ENCODE results near the gene EVI5L. TPM values are rescaled to one million over a fixed set of nuclear protein-coding genes. Genes with fewer than 3 reads are reported as not detected.
"Not testable (repeated sequence)": the region's sequence is repeated elsewhere in the genome, so short reads cannot be mapped to it uniquely, and the experiment has no call there.

EVI5L gene
- total RNA-seq, 3 donors from 2014 or later: 6.6 to 7.5 (median 7.1) TPM

DNA sequence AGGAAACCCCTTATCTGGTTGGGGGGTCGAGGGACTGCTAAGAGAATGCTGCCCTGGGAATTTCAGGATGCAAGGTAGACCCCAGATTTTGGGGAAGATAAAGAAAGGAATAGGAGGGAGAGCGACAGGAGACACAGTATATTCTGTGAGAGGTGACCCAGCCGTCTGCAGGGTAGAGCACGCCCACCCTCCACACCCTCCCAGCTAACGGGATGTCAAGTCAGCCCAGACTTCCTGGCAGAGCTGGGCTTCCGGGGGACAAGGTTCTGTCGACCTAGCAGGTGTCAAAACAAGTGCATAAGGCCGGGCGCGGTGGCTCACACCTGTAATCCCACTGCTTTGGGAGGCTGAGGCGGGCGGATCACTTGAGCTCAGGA, 44.9 kb downstream of the EVI5L start:
- Mint-ChIP-seq H3K9me3 (no peaks in the 10 kb centered on the region), H3K4me3 (no peak overlapping the region), H3K4me1 (ENCODE audit: low read depth) (peaks cover 18% of the 10 kb centered on the region), H3K36me3 (ENCODE audit: insufficient read depth) (no peaks in the 10 kb centered on the region), H3K27me3 (ENCODE audit: low read depth) (peaks cover 26% of the 10 kb centered on the region)
- ATAC-seq (no peak), DNase-seq (no peak)

- no peaks in the 10 kb centered on the region for H3K36me3 Mint-ChIP-seq (ENCODE audit: insufficient read depth)
Measured at GRCh38 chr19:7877249-7877836, 47.3 kb downstream of the EVI5L start.

DNA sequence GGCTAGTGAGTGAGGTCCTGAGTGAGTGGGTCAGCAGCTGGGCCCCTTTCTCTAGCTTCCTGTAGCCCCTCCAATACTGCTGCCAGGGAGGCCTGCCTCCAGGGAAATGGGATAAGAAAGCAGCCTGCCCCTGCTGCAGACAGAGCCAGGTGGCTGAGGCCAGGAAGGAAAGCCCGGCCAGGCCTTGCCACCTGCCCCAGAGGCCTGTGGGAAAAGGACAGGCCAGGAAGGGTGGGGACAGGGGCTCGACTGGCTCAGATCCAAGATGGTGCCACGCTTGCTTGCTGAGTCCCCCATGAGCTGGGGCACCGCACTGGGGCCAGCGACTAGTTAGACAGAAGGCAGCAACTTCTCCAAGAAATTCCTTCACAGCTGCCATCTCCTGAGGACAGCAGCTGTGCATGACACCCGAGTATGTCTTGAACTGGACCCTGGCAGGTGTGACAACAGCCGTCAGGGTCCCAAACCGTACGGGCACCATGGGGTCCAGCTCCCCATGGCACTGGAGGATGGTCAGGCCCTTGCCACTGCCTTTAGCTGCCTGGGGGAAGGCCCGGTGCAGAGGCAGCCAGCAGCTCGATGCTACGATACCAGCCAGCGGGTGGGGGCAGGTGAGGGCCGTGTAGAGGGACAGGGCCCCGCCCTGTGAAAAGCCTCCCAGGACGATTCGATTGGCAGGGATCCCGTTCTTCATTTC, 49.2 kb downstream of the EVI5L start:
- Mint-ChIP-seq H3K9me3 (no peaks in the 10 kb centered on the region), H3K4me1 (ENCODE audit: low read depth) (peaks cover 3% of the 10 kb centered on the region), H3K27me3 (ENCODE audit: low read depth) (peaks cover 5% of the 10 kb centered on the region), H3K4me3 (no peak overlapping the region), H3K36me3 (ENCODE audit: insufficient read depth) (no peaks in the 10 kb centered on the region)
- ATAC-seq (no peak), DNase-seq (no peak)

More at GRCh38 chr19:7877249-7877836, 47.3 kb downstream of the EVI5L start:
- peaks cover 14% of the 10 kb centered on the region for H3K27me3 Mint-ChIP-seq (ENCODE audit: low read depth)
- ATAC-seq (no peak), DNase-seq (no peak)
- H3K9me3 Mint-ChIP-seq: no peaks in the 10 kb centered on the region
- peaks cover 5% of the 10 kb centered on the region for H3K4me1 Mint-ChIP-seq (ENCODE audit: low read depth)
- H3K4me3 Mint-ChIP-seq: no peak overlapping the region

DNA sequence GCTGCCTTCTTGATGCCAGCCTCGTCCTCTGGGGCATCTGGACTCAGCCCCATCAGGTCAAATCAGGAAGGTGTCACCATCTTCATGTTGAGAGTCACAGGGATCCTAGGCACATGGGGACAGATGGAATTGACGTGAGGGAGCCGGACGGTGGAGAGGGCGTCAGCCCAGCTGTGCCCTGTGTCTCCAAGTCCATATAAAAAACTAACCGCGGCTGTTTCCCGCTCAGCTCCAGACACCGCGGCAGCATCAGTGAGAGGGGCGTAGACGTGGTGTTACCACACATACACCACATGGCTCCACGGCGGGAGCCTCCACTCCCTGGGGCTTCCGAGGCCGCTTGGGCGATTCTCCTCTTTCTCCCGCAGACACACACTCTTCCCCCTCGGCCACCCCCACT, 49.8 kb downstream of the EVI5L start:
- H3K36me3 Mint-ChIP-seq (ENCODE audit: insufficient read depth): no peaks in the 10 kb centered on the region
- H3K9me3 Mint-ChIP-seq: no peaks in the 10 kb centered on the region
- DNase-seq: no peak
- no peak overlapping the region for H3K4me3 Mint-ChIP-seq
- ATAC-seq: no peak
- no peaks in the 10 kb centered on the region for H3K4me1 Mint-ChIP-seq (ENCODE audit: low read depth)
- peaks cover 3% of the 10 kb centered on the region for H3K27me3 Mint-ChIP-seq (ENCODE audit: low read depth)

GRCh38 chr19:7881910-7882309, 51.9 kb downstream of the EVI5L start:
- DNase-seq (no peak), ATAC-seq (no peak)
- H3K27me3 Mint-ChIP-seq (ENCODE audit: low read depth): no peaks in the 10 kb centered on the region
- H3K4me3 Mint-ChIP-seq: no peak overlapping the region
- H3K4me1 Mint-ChIP-seq (ENCODE audit: low read depth): no peaks in the 10 kb centered on the region
- no peaks in the 10 kb centered on the region for H3K36me3 Mint-ChIP-seq (ENCODE audit: insufficient read depth)
- no peaks in the 10 kb centered on the region for H3K9me3 Mint-ChIP-seq

- Mint-ChIP-seq H3K4me3 (no peak overlapping the region), H3K36me3 (ENCODE audit: insufficient read depth) (no peaks in the 10 kb centered on the region), H3K4me1 (ENCODE audit: low read depth) (no peaks in the 10 kb centered on the region), H3K9me3 (no peaks in the 10 kb centered on the region), H3K27me3 (ENCODE audit: low read depth) (peaks cover 8% of the 10 kb centered on the region)
- no peak for ATAC-seq
- DNase-seq: no peak
Measured at GRCh38 chr19:7883105-7883504, 53.1 kb downstream of the EVI5L start.

DNA sequence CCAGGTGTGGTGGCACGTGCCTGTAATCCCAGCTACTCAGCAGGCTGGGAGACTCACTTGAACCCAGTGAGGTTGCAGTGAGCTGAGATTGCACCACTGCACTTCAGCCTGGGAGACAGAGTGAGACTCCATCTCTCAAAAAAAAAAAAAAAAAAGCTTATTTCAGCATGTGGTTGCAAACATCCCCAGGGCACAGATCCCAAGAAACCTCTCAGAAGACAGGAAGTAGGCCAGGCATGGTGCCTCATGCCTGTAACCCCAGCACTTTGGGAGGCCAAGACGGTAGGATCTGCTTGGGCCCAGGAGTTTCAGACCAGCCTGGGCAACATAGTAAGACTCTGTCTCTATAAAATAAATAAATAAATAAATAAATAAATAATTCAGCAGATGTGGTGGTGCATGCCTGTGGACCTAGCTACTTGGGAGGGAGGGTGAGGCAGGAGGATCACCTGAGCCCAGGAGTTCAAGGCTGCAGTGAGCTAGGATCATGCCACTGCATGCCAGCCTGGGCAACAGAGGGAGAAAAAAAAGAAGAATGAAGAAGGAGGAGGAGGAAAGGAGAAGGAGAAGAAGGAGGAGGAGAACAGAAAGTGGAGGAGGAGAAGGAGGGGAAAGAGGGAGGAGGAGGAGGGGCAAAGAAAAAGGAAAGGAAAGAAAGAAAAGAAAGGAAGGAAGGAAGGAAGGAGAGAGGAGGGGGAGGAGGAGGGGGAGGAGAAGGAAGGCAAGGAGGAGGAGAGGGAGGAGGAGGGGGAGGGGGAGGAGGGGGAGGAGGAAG, 54.0 kb downstream of the EVI5L start:
- Mint-ChIP-seq H3K36me3 (ENCODE audit: insufficient read depth) (no peaks in the 10 kb centered on the region), H3K27me3 (ENCODE audit: low read depth) (peaks cover 12% of the 10 kb centered on the region), H3K4me1 (ENCODE audit: low read depth) (no peaks in the 10 kb centered on the region), H3K9me3 (no peaks in the 10 kb centered on the region), H3K4me3 (no peak overlapping the region)
- DNase-seq: no peak
- ATAC-seq: no peak

DNA sequence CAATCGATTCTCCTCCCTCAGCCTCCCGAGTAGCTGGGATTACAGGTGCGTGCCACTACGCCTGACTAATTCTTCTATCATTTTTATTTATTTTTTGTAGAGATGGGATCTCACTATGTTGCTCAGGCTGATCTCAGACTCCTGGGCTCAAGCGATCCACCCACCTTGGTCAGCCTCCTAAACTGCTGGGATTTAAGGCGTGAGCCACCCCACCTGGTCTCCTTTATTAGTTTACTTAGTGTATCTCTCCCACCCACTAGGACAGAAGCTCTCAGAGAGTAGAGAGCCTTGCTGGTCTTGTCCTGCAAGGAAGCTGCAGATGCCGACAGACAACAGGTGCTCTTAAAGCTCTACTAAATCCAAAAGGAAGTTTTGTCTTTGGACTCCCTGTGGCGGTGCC, 55.8 kb downstream of the EVI5L start:
- H3K4me3 Mint-ChIP-seq: no peak overlapping the region
- no peaks in the 10 kb centered on the region for H3K9me3 Mint-ChIP-seq
- peaks cover 18% of the 10 kb centered on the region for H3K27me3 Mint-ChIP-seq (ENCODE audit: low read depth)
- no peaks in the 10 kb centered on the region for H3K36me3 Mint-ChIP-seq (ENCODE audit: insufficient read depth)
- no peak for DNase-seq
- ATAC-seq: no peak
- no peaks in the 10 kb centered on the region for H3K4me1 Mint-ChIP-seq (ENCODE audit: low read depth)

- Mint-ChIP-seq H3K27me3 (ENCODE audit: low read depth) (peaks cover 23% of the 10 kb centered on the region), H3K4me3 (no peak overlapping the region), H3K4me1 (ENCODE audit: low read depth) (no peaks in the 10 kb centered on the region), H3K9me3 (no peaks in the 10 kb centered on the region), H3K36me3 (ENCODE audit: insufficient read depth) (no peaks in the 10 kb centered on the region)
- ATAC-seq (no peak), DNase-seq (no peak)
Measured at GRCh38 chr19:7887408-7888144, 57.6 kb downstream of the EVI5L start.

GRCh38 chr19:7888145-7888825, 58.3 kb downstream of the EVI5L start, which contains the start of gene LRRC8E:
LRRC8E (plus strand) TSS chr19:7888510; CDS start chr19:7895604, 7,094 bp downstream.
- peak; percentile 95 to 98 for ATAC-seq
- peak; percentile 41 for DNase-seq
- no peaks in the 10 kb centered on the region for H3K36me3 Mint-ChIP-seq (ENCODE audit: insufficient read depth)
- no peaks in the 10 kb centered on the region for H3K9me3 Mint-ChIP-seq
- H3K4me1 Mint-ChIP-seq (ENCODE audit: low read depth): no peaks in the 10 kb centered on the region
- no peak within 1 kb of the TSS for H3K4me3 Mint-ChIP-seq
- H3K27me3 Mint-ChIP-seq (ENCODE audit: low read depth): peaks cover 23% of the 10 kb centered on the region

GRCh38 chr19:7888826-7889217, 58.8 kb downstream of the EVI5L start:
- peaks cover 25% of the 10 kb centered on the region for H3K27me3 Mint-ChIP-seq (ENCODE audit: low read depth)
- H3K4me3 Mint-ChIP-seq: no peak overlapping the region
- no peaks in the 10 kb centered on the region for H3K9me3 Mint-ChIP-seq
- H3K4me1 Mint-ChIP-seq (ENCODE audit: low read depth): no peaks in the 10 kb centered on the region
- DNase-seq (no peak), ATAC-seq (no peak)
- no peaks in the 10 kb centered on the region for H3K36me3 Mint-ChIP-seq (ENCODE audit: insufficient read depth)

DNA sequence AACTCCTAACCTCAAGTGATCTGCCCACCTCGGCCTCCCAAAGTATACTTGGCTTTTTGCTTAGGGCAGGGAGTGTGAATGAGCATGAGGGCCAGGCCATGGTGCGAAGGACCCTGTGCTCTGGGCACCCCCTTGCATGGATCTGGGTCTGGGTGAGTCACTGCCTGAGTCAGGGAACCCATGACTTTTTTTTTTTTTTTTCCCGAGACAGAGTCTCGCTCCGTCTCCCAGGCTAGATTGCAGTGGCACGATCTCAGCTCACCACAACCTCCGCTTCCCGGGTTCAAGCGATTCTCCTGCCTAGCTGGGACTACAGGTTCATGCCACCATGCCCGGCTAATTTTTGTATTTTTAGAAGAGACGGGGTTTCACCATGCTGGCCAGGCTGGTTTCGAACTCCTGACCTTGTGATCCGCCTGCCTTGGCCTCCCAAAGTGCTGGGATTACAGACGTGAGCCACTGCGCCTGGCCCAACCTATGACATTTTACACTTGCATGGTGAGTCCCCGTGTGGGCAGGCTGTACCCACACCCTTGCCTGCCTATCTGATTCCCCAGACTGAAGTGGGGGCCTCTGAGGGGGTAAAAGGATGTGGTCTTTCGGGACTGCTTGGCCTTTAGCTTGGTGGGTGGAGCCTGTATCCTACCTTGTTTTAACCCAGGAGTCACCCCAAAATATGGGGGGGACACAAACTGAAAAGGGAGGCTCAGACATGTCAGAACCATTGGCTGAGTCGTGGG, 63.5 kb downstream of the EVI5L start:
- not testable (repeated sequence) for H3K4me1 Mint-ChIP-seq (ENCODE audit: low read depth); H3K4me3 Mint-ChIP-seq; ATAC-seq; DNase-seq; H3K36me3 Mint-ChIP-seq (ENCODE audit: insufficient read depth); H3K9me3 Mint-ChIP-seq
- H3K27me3 Mint-ChIP-seq (ENCODE audit: low read depth): peaks cover 32% of the 10 kb centered on the region

DNA sequence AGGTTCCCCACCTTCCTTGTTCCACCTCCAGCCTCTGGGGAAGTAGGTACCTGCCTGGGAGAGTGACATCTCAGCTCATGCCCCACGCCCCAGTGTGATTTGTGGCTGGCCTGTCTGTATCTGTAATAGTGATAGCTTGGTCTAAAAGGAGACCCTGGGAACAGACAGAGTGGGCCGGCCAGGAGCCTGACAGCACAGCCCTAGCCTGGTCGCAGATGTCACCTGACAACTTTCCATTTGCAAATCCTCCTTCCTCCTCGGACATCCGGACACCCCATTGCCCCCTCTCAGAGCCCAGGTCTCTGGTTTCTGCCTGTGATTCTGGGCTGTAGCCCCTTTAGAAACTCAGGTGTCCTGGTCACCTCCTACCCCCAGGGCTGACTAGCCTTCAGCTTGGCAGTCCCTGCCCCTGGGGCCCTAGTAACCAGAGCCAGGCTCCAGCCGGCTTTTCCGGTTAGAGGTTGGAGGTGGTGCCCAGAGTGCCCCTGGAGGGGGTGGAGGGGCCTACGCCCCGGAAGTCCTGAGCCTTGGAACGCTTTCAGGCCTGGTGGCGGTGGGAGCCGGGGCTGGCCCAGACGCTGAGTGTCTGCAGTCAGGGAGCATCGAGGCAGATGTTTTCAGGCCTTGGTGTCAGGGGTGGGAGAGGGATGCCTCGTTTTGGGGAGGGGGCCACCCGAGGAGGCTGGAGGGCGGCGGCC, 64.7 kb downstream of the EVI5L start:
- no peaks in the 10 kb centered on the region for H3K36me3 Mint-ChIP-seq (ENCODE audit: insufficient read depth)
- ATAC-seq: no peak
- H3K4me1 Mint-ChIP-seq (ENCODE audit: low read depth): no peaks in the 10 kb centered on the region
- H3K4me3 Mint-ChIP-seq: no peak overlapping the region
- no peak for DNase-seq
- H3K27me3 Mint-ChIP-seq (ENCODE audit: low read depth): peaks cover 23% of the 10 kb centered on the region
- no peaks in the 10 kb centered on the region for H3K9me3 Mint-ChIP-seq

Data from activated T-cell treated with anti-CD3 and anti-CD28 coated beads, Interleukin-2, amount 50 U/mL, for 4 hours (primary cell).